Naive thymus-derived CD8-positive, alpha-beta T cell (primary cell): ENCODE measurements around the gene CARD10. TPM values are rescaled to one million over a fixed set of nuclear protein-coding genes. Genes with fewer than 3 reads are reported as not detected.

Experiments used
- ATAC-seq, 2 donors: fragments of 150-1000 bp; cut with Tn5 transposase in 1 of 2; sonication (Bioruptor Pico), chemical (Tn5 transposase) in 1 of 2; 1 replicate in 1 of 2; 2 replicates in 1 of 2; pipeline ENCODE4 v1.10.0; 2021; ENCODE audit warnings: mild to moderate bottlenecking in 2 of 2, moderate library complexity in 2 of 2
- POLR2A ChIA-PET: fragments of 350-600 bp; sonication (Branson Sonifier 250); formaldehyde crosslinking; loops from one replicate; lab custom pipeline; 2021; ENCODE audit warnings: antibody characterized with exemption; lab: Charles Lee
- DNase-seq, 10 donors: peaks; one replicate each; pipeline versions ENCODE4 v3.0.0 to v3.0.0-alpha.2; 2020 to 2022
- H3K27ac Mint-ChIP-seq, 10 donors: one replicate each; pipeline ENCODE4 v1.8.0; 2020 to 2022; ENCODE audit warnings: mild to moderate bottlenecking in 10 of 10, mixed read lengths in 10 of 10, moderate library complexity in 4 of 10, inconsistent platforms in 1 of 10
- H3K27me3 Mint-ChIP-seq, 5 donors: one replicate each; pipeline ENCODE4 v1.8.0; 2021 to 2022; ENCODE audit warnings: mixed read lengths in 5 of 5
- H3K36me3 Mint-ChIP-seq, 3 donors: one replicate each; pipeline ENCODE4 v1.8.0; 2020 to 2022; ENCODE audit warnings: mixed read lengths in 3 of 3, mild to moderate bottlenecking in 2 of 3, inconsistent platforms in 1 of 3
- H3K4me1 Mint-ChIP-seq, 4 donors: one replicate each; pipeline ENCODE4 v1.8.0; 2021 to 2022; ENCODE audit warnings: mixed read lengths in 4 of 4
- H3K4me3 Mint-ChIP-seq, 10 donors: one replicate each; pipeline ENCODE4 v1.8.0; 2020 to 2022; ENCODE audit warnings: mild to moderate bottlenecking in 10 of 10, mixed read lengths in 10 of 10, moderate library complexity in 6 of 10, inconsistent platforms in 1 of 10
- H3K9me3 Mint-ChIP-seq, 9 donors: one replicate each; pipeline ENCODE4 v1.8.0; 2020 to 2022; ENCODE audit warnings: mixed read lengths in 9 of 9, mild to moderate bottlenecking in 3 of 9, inconsistent platforms in 1 of 9, moderate library complexity in 1 of 9
- polyA plus RNA-seq, 3 donors: library from polyadenylated mRNA; unstranded; fragments of 300-500 nt; fragmentation: Illumina TruSeq; gene quantifications; one replicate each; pipeline ENCODE4 v1.2.3, GENCODE V29; 2021
- total RNA-seq, 8 experiments: library from RNA in 2 of 8; stranded (reverse) in 2 of 8; gene quantifications; one replicate each; pipeline ENCODE4 v1.2.3 and lab custom pipeline; 2021 to 2026

CARD10 gene
- total and polyA plus RNA-seq, 5 experiments from 2014 or later: 0.22 to 1.4 (median 1.2) TPM; not detected in 2

DNA sequence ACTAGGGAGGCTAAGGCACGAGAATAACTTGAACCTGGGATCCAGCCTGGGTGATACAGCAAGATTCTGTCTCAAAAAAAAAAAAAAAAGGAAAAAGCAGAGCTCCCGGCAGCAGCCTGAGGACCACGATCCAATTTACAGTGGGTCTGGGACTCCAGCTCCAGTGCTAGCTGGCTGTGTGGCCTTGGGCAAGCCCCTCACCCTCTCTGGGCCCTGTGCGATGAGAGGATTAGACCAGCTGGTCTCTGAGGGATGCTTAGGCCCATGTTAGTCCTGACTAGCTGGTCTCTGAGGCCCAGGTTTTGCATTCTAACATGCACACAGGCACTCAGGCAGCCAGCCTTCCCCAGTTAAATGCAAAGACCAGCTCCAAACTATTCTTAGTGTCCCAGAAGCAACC, 13.7 kb downstream of the CARD10 start:
- peak in 1 of 10 donors; percentile 19 for DNase-seq
- Mint-ChIP-seq H3K36me3 (peaks cover 0 to 1% (median 0%) of the 10 kb centered on the region in 3 donors), H3K9me3 (no peaks in the 10 kb centered on the region), H3K27ac (peak overlapping the region in 1 of 10 donors; percentile 63), H3K4me3 (no peak overlapping the region), H3K27me3 (no peaks in the 10 kb centered on the region), H3K4me1 (peaks cover 16 to 21% (median 17%) of the 10 kb centered on the region in 4 donors)
- POLR2A ChIA-PET: interaction anchor here (0.7 to 1.4 kb wide), 6 partner anchors 10 to 1295 kb away, joined by 3 to 4 read pairs (median 4); partner anchors contain the start of gene MFNG
- ATAC-seq: no peak

DNA sequence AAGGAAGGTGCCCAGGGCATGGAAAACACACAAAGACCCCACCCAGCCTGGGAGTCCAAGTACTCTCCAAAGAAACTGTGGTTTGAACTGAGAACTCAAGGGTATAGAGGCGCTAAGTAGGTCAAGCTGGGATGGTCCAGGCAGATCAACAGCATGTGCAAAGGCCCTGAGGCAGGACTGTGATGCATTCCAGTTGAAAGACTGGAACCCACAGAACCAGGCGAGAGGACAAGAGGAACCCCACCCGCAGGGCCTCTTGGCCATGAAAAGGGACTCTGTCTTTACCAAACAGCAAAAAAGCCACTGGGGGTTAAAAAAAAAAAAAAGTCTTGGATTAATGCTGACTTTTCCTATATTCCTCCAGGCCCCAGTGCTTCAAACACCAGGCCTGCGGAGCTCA, 14.3 kb downstream of the CARD10 start:
- Mint-ChIP-seq H3K27ac (no peak overlapping the region), H3K27me3 (no peaks in the 10 kb centered on the region), H3K4me1 (peaks cover 17 to 21% (median 17%) of the 10 kb centered on the region in 4 donors), H3K9me3 (no peaks in the 10 kb centered on the region), H3K36me3 (peaks cover 0 to 1% (median 0%) of the 10 kb centered on the region in 3 donors), H3K4me3 (no peak overlapping the region)
- POLR2A ChIA-PET: interaction anchor here (0.5 to 1.4 kb wide), 4 partner anchors 9 to 1296 kb away, joined by 3 to 4 read pairs (median 4); no protein-coding TSS in a partner anchor
- no peak for DNase-seq
- ATAC-seq: no peak

DNA sequence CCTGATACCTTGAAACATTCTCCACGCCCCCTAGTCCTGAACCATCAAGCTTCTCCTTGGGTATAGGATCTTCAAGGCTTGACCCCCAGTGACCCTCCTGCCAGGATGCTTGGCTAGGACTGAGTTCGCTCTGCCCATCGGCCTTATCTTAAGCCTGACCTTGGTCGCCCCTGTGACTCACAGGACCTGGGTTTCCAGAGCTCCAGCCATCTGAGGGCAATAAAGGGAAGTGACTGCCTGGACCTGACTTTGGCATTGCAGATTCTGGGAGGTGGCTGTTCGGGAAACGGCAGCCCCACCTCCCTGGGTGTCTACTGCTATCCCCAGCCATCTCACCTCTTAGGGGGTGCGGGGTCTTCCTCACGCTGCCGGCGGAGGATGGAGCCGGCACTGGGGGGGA, 15.4 kb downstream of the CARD10 start:
- Mint-ChIP-seq H3K27me3 (no peaks in the 10 kb centered on the region), H3K4me3 (no peak overlapping the region), H3K4me1 (peaks cover 17 to 21% (median 20%) of the 10 kb centered on the region in 4 donors), H3K9me3 (no peaks in the 10 kb centered on the region), H3K27ac (peak overlapping the region in 1 of 10 donors; percentile 34), H3K36me3 (peaks cover 0 to 1% (median 0%) of the 10 kb centered on the region in 3 donors)
- no peak for DNase-seq
- ATAC-seq: no peak
- POLR2A ChIA-PET: interaction anchor here (0.7 kb wide), 1 partner anchor 471 kb away, joined by 3 read pairs; no protein-coding TSS in a partner anchor

DNA sequence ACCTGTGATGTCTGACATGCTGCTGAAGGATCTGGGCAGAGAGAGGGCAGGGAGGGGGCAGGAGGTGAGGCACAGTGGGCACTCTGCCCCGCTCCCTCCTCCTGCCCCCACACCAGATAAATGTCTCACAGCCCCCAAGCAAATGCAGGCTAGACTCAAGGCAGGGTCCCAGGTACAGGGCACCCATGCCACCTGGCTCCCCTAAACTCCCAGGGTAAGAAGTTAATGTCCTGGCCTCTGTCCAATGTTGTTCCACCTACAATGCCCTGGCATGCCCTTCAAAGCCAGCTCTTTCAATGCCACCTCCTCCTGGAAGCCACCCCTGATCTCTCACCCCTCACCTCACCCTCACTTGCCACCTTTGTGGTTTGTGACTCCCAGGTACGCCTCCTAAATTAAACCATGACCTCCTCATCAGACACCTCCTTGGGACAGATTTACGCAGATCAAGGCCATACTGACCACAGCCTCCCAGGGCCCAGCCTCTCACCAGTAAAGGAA, 16.0 kb downstream of the CARD10 start:
- peaks cover 0 to 1% (median 0%) of the 10 kb centered on the region in 3 donors for H3K36me3 Mint-ChIP-seq
- H3K4me3 Mint-ChIP-seq: peak overlapping the region in 1 of 10 donors; percentile 45
- peaks cover 19 to 24% (median 24%) of the 10 kb centered on the region in 4 donors for H3K4me1 Mint-ChIP-seq
- H3K27ac Mint-ChIP-seq: peak overlapping the region in 4 of 10 donors; percentile 27 to 72 (median 47)
- no peak for ATAC-seq
- POLR2A ChIA-PET: interaction anchor here (0.7 kb wide), 1 partner anchor 471 kb away, joined by 3 read pairs; no protein-coding TSS in a partner anchor
- H3K27me3 Mint-ChIP-seq: no peaks in the 10 kb centered on the region
- DNase-seq: no peak
- H3K9me3 Mint-ChIP-seq: no peaks in the 10 kb centered on the region

DNA sequence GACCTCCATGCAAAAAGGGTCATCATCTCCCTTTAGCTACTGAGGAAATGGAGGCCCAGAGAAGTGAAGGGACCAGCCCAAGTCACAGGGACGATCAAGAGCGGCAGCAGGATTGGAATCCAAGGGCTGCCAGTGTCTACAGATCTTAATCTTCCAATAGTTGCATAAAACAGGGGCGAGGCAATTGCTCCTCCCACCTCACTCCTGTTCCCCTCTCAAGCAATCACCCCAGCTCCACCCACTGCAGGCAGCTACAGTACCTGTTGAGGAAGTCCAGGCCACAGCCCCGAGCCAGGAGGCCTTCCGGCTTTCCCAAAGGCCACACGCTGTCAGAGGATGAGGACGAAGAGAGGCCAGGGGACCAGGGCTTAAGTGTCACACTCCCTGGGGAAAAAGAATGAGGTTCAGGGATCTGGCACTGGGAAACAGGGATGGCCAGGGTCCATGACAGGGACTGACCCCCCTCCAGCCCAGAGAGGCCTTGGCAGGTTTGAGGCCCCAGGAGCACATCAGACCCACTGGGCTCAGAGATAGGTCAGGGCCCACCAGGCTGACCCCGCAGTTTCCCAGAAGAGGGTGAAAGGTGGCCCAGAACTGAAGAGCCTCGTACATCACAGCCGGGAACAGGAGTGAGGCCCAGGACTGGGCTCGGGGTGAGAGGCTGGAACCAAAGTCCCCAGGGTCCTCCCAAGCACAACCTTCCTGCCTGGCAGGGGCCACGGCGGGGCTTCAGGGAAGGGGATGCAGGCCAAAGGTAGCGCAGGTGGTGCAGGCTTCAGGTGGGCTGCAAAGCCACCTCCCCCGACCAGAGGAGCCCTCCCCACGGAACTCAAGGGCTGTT, 16.7 kb downstream of the CARD10 start:
- peak overlapping the region in 7 of 10 donors; percentile 25 to 71 (median 67) for H3K27ac Mint-ChIP-seq
- no peaks in the 10 kb centered on the region for H3K27me3 Mint-ChIP-seq
- peak overlapping the region in 2 of 10 donors; percentile 45 for H3K4me3 Mint-ChIP-seq
- DNase-seq (peak in 1 of 10 donors; percentile 63), ATAC-seq (peak in 1 of 2 donors; percentile 49)
- H3K4me1 Mint-ChIP-seq: peaks cover 19 to 31% (median 27%) of the 10 kb centered on the region in 4 donors
- POLR2A ChIA-PET: interaction anchor here (1.3 kb wide), 1 partner anchor 17 kb away, joined by 7 read pairs; no protein-coding TSS in a partner anchor
- peaks cover 0 to 1% (median 0%) of the 10 kb centered on the region in 3 donors for H3K36me3 Mint-ChIP-seq
- H3K9me3 Mint-ChIP-seq: no peaks in the 10 kb centered on the region

DNA sequence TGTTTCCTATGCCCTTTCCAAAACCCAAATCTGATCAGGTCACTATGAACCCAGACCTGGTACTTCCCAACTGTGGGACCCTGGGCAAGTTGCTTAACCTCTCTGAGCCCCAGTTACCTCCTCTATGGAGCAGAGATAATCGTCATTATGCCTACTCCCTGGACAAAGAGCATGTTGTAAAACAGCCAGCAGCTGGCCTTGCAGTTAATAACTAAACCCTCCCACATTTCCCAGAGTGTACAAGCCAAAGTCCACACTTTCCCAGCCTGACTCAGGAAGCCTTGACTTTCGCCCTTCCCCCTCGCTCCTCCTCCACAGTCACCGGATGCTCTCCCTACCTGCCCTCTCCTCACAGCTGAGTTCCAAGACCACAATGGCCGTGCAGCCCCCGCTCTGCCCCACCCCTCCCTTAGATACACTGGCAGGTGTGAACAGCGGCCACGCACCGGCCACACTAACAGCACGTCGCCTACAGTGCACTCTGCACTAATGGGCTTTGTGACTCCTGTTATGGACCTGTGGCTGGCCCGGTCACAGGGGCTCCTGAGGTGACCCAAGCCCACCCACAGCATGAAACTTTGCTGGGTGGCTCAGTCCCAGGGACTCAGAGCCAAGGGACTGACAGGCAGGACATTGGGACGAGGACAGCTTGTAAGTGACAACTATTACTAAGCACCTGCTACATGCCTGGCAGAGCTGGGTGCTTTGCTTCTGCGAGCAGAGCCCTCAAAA, 17.4 kb downstream of the CARD10 start:
- H3K4me3 Mint-ChIP-seq: peak overlapping the region in 5 of 10 donors; percentile 10 to 56 (median 45)
- H3K4me1 Mint-ChIP-seq: peaks cover 22 to 31% (median 28%) of the 10 kb centered on the region in 4 donors

DNA sequence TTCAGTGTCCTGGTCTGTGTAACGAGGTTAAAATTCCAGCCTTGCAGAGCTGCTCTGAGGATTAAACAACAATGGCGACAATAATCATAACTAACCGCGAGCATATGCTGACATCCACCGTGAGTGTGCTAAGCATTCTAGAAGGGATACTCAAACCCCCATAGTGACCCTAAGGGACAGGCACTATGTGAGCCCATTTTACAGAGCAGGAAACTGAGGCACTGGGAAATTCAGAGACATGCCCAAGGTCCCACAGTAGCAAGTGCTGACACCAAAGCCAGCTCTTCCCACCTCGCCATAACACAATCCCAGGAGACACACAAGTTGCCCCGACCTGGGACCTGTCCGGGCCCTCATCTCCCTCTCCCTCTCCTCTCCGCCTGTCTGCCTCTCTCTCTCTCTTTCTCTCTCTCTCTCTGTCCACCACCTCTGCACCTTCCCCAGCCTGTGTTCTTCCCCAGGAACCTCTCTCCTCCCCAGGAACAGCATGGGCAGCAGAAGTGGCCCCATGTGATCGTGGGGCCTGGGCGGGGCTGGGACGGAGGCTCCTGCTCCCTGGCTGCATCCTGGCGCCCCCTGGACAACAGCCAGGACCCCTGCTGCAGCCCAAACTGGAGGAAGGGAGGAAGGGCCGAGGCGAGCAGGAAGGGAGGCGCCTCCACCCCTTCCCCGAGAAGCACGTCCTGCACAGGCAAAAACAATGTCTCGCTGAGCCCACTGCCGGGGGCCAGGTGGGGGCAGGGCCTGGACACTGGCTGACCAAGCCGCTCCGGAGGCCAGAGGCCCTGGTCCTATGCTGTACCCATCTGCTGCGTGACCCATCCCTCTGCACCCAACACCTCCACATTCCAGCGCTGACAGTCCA, 18.2 kb downstream of the CARD10 start:
- Mint-ChIP-seq H3K4me3 (peak overlapping the region in 2 of 10 donors; percentile 45 to 56), H3K27me3 (no peaks in the 10 kb centered on the region), H3K27ac (peak overlapping the region in 2 of 10 donors; percentile 1 to 84), H3K9me3 (no peaks in the 10 kb centered on the region), H3K4me1 (peaks cover 22 to 31% (median 28%) of the 10 kb centered on the region in 4 donors), H3K36me3 (peaks cover 0 to 1% (median 0%) of the 10 kb centered on the region in 3 donors)
- no peak for ATAC-seq
- peak in 1 of 10 donors; percentile 57 for DNase-seq
- POLR2A ChIA-PET: interaction anchor here (1.3 kb wide), 1 partner anchor 16 kb away, joined by 7 read pairs; no protein-coding TSS in a partner anchor

More for the DNA sequence above, 17.4 kb downstream of the CARD10 start:
- Mint-ChIP-seq H3K9me3 (no peaks in the 10 kb centered on the region), H3K27me3 (no peaks in the 10 kb centered on the region), H3K36me3 (peaks cover 0 to 1% (median 0%) of the 10 kb centered on the region in 3 donors), H3K27ac (peak overlapping the region in 7 of 10 donors; percentile 40 to 84 (median 69))
- ATAC-seq: no peak
- no peak for DNase-seq
- POLR2A ChIA-PET: interaction anchor here (1.3 kb wide), 1 partner anchor 17 kb away, joined by 7 read pairs; no protein-coding TSS in a partner anchor

DNA sequence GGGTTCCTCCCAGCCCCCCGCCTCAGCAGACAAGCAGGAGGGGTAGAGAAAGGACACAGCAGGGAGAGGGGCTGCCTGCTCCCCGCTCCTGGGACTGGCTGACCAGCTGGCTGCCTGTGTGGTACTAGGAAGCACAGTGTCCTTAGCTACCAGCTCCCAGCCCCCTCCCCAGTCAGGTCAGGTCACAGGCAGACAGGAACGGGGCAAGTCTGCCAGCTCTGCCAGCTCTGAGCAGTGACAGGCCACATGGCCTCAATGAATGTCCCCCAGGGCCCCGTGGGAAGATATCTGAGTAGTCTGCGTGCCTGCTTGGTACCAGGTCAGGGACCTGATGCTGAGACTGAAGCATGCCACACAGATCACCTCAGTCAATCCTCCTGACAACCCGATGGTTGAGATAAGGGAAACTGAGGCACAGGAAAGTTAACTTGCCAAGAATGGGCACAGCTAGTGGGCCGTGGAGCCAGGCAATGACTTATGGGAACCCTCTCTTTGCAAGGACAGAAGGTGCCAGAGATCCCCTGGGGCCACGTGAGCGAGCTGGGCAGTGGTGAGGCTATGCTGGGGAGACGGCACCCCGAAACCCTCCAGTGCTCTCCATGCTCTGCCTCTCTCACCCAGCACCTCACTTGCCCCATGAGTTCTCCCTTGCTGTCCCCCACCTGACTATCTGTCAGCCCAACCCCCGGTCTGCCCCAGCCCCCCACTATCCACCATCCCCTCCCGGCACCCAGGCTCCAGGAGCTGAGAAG, 19.2 kb downstream of the CARD10 start:
- ATAC-seq (no peak), DNase-seq (no peak)
- POLR2A ChIA-PET: interaction anchor here (0.6 to 2.7 kb wide), 3 partner anchors 14 to 65 kb away, joined by 5 to 16 read pairs (median 13); partner anchors contain the start of gene MFNG
- Mint-ChIP-seq H3K9me3 (no peaks in the 10 kb centered on the region), H3K27ac (no peak overlapping the region), H3K4me1 (peaks cover 22 to 31% (median 28%) of the 10 kb centered on the region in 4 donors), H3K4me3 (no peak overlapping the region), H3K36me3 (peaks cover 0 to under 1% (median 0%) of the 10 kb centered on the region in 3 donors), H3K27me3 (no peaks in the 10 kb centered on the region)

DNA sequence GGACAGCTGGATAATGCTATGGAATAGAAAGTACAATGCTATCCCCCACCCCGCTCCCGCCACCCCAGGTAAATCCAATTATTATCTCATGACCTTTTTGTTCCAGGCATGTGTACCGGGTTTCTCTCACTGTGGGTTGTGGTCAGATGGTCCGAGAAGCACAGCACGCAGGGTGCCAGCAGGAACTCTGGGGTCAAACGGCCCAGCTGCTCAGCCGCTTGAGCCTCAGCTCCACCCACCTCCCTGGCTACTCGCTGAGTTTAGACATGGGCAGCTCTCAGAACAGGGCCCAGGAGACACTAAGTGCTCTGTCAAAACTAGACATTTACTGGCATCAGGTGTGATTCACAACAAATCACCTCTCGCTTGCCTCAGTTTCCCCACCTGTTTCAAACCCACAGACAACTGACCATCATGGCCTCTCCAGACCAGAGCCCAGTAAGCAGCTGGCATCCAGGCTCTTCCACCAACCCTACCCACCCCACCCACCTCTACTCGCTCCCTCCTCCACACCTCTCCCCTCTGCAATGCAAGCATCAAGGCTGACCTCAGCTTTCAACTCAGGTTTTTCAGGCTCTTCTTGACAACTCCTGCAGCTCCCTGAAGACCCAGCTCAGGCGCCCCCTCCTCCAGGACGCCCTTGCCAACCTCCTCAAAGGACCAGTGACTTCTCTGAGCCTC, 20.0 kb downstream of the CARD10 start:
- POLR2A ChIA-PET: interaction anchor here (0.6 to 2.7 kb wide), 6 partner anchors 9 to 181 kb away, joined by 3 to 16 read pairs (median 6); partner anchors contain the start of gene MFNG
- Mint-ChIP-seq H3K4me3 (no peak overlapping the region), H3K27me3 (no peaks in the 10 kb centered on the region), H3K9me3 (no peaks in the 10 kb centered on the region), H3K36me3 (no peaks in the 10 kb centered on the region), H3K4me1 (peaks cover 22 to 31% (median 28%) of the 10 kb centered on the region in 4 donors), H3K27ac (peak overlapping the region in 2 of 10 donors; percentile 83 to 85)
- no peak for DNase-seq
- ATAC-seq: no peak

DNA sequence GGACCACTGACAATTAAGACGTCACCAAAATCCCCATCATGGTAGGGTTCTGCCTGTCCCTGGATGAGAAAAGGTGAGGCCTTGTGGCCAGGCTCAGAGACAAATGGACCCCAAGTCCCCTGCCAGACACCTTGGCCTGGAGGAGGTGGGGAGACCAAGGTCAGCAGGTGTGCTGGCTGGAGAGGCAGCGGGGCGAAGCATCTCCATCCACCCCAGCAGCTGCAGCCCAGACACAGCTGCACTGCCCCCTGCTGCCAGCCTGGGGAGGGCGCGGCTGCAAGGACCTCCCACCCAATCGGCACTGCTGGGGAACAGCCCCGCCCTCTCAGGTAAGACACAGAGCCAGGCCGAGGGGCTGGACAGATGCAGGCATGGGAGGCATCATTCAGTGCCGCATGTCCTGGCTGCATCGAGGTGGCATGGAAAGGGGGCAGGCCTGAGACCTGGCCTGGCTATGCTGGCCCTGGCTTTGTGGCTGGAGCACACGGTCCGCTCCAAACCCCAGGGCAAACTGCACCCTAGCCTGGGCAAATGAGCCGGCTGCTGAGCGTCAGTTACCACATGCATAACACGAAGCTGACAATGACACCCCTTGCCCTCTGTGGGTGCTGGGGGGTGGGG, 20.8 kb downstream of the CARD10 start:
- no peaks in the 10 kb centered on the region for H3K36me3 Mint-ChIP-seq
- H3K27me3 Mint-ChIP-seq: no peaks in the 10 kb centered on the region
- H3K27ac Mint-ChIP-seq: peak overlapping the region in 1 of 10 donors; percentile 8
- POLR2A ChIA-PET: interaction anchor here (0.6 to 2.7 kb wide), 7 partner anchors 10 to 181 kb away, joined by 3 to 16 read pairs (median 3); partner anchors contain the start of gene MFNG
- no peaks in the 10 kb centered on the region for H3K9me3 Mint-ChIP-seq
- H3K4me1 Mint-ChIP-seq: peaks cover 24 to 36% (median 32%) of the 10 kb centered on the region in 4 donors
- no peak overlapping the region for H3K4me3 Mint-ChIP-seq
- ATAC-seq (peak; percentile 99), DNase-seq (peak; percentile 61 to 86 (median 72))
